ENCODE data around the gene EEF2K. TPM values are rescaled to one million over a fixed set of nuclear protein-coding genes. Genes with fewer than 3 reads are reported as not detected.

EEF2K gene
- polyA plus RNA-seq, 3 donors: 0.85 to 6.5 (median 1.7) TPM

GRCh38 chr16:22181426-22181825 is 24.7 kb upstream of the EEF2K start:
- no peaks in the 10 kb centered on the region for H3K9me3 ChIP-seq (replicated peaks in 1 of 2; ENCODE audit: control insufficient read depth in 1 of 2, insufficient read depth in 1 of 2, low read length in 2 of 2)
- no peaks in the 10 kb centered on the region for H3K36me3 ChIP-seq (replicated peaks in 1 of 2; ENCODE audit: control insufficient read depth in 1 of 2, insufficient read depth in 2 of 2, low read length in 2 of 2)
- no peak overlapping the region for H3K4me2 ChIP-seq (replicated peaks; ENCODE audit: extremely low read depth, low read length, poor library complexity, severe bottlenecking)
- no peaks in the 10 kb centered on the region for H3K36me3 Mint-ChIP-seq
- H3K27me3 ChIP-seq (ENCODE audit: control insufficient read depth in 2 of 2, insufficient read depth in 2 of 2, low read length in 2 of 2): no peaks in the 10 kb centered on the region
- intact Hi-C loops (cut with micrococcal nuclease): no loop called here
- WGBS (ENCODE audit: insufficient coverage): 93% methylated on average over 10 of the region's 11 CpGs
- H3K27ac ChIP-seq (ENCODE audit: low read depth in 1 of 2, low read length in 2 of 2): no peak overlapping the region
- H3K4me3 Mint-ChIP-seq: no peak overlapping the region
- H3K27me3 Mint-ChIP-seq (ENCODE audit: low read depth in 3 of 3): peaks cover 6 to 9% (median 8%) of the 10 kb centered on the region in 3 donors
- no peak overlapping the region for H3K27ac Mint-ChIP-seq
- no peaks in the 10 kb centered on the region for H3K4me1 ChIP-seq (ENCODE audit: control insufficient read depth in 1 of 2, insufficient read depth in 2 of 2, low read length in 2 of 2)
- H3K79me2 ChIP-seq (ENCODE audit: insufficient read depth, low read length): no peaks in the 10 kb centered on the region
- TF ChIP-seq CTCF (IDR thresholded peaks at IDR 0.05): no peak
- H2AFZ ChIP-seq (ENCODE audit: insufficient read depth, low read depth, low read length, poor library complexity, severe bottlenecking): no peak overlapping the region
- H3K9ac ChIP-seq (ENCODE audit: insufficient read depth, low read length, poor library complexity, severe bottlenecking): no peak overlapping the region
- no peaks in the 10 kb centered on the region for H4K20me1 ChIP-seq (ENCODE audit: insufficient read depth, low read length)
- H3K4me1 Mint-ChIP-seq: no peaks in the 10 kb centered on the region
- no peaks in the 10 kb centered on the region for H3K9me3 Mint-ChIP-seq
- no peak overlapping the region for H3K4me3 ChIP-seq (replicated peaks in 1 of 3; ENCODE audit: low read depth in 2 of 3, low read length in 3 of 3)
- no peak for DNase-seq

GRCh38 chr16:22181843-22182242 is 24.2 kb upstream of the EEF2K start:
- H3K27ac Mint-ChIP-seq: peak overlapping the region in 1 of 7 donors; percentile 66
- no peaks in the 10 kb centered on the region for H3K4me1 Mint-ChIP-seq
- Histone ChIP-seq H3K27me3 (ENCODE audit: control insufficient read depth in 2 of 2, insufficient read depth in 2 of 2, low read length in 2 of 2) (no peaks in the 10 kb centered on the region), H3K79me2 (ENCODE audit: insufficient read depth, low read length) (no peaks in the 10 kb centered on the region), H3K36me3 (replicated peaks in 1 of 2; ENCODE audit: control insufficient read depth in 1 of 2, insufficient read depth in 2 of 2, low read length in 2 of 2) (no peaks in the 10 kb centered on the region), H3K4me1 (ENCODE audit: control insufficient read depth in 1 of 2, insufficient read depth in 2 of 2, low read length in 2 of 2) (no peaks in the 10 kb centered on the region), H3K27ac (ENCODE audit: low read depth in 1 of 2, low read length in 2 of 2) (no peak overlapping the region), H2AFZ (ENCODE audit: insufficient read depth, low read depth, low read length, poor library complexity, severe bottlenecking) (no peak overlapping the region), H3K4me2 (replicated peaks; ENCODE audit: extremely low read depth, low read length, poor library complexity, severe bottlenecking) (no peak overlapping the region), H3K9ac (ENCODE audit: insufficient read depth, low read length, poor library complexity, severe bottlenecking) (no peak overlapping the region), H4K20me1 (ENCODE audit: insufficient read depth, low read length) (no peaks in the 10 kb centered on the region), H3K4me3 (replicated peaks in 1 of 3; ENCODE audit: low read depth in 2 of 3, low read length in 3 of 3) (no peak overlapping the region), H3K9me3 (replicated peaks in 1 of 2; ENCODE audit: control insufficient read depth in 1 of 2, insufficient read depth in 1 of 2, low read length in 2 of 2) (no peaks in the 10 kb centered on the region)
- intact Hi-C loops (cut with micrococcal nuclease): no loop called here
- no peak overlapping the region for H3K4me3 Mint-ChIP-seq
- no peak for DNase-seq
- TF ChIP-seq CTCF (IDR thresholded peaks at IDR 0.05): no peak
- 100% methylated on average over 3 of the region's 7 CpGs for WGBS (ENCODE audit: insufficient coverage)
- H3K9me3 Mint-ChIP-seq: no peaks in the 10 kb centered on the region
- peaks cover 6 to 9% (median 8%) of the 10 kb centered on the region in 3 donors for H3K27me3 Mint-ChIP-seq (ENCODE audit: low read depth in 3 of 3)
- no peaks in the 10 kb centered on the region for H3K36me3 Mint-ChIP-seq

Measured in CD14-positive monocyte (primary cell).